GM19099 (cell line): ENCODE data around the gene DUSP15.

Experiments used
- POLR2A ChIP-seq: IDR thresholded peaks from 3 replicates; pipeline ENCODE4 v1.6.1; 2011; ENCODE audit warnings: low read depth; ENCODE audit not compliant: insufficient read length; ENCODE audit errors: extremely low read depth

The DUSP15 gene

DNA sequence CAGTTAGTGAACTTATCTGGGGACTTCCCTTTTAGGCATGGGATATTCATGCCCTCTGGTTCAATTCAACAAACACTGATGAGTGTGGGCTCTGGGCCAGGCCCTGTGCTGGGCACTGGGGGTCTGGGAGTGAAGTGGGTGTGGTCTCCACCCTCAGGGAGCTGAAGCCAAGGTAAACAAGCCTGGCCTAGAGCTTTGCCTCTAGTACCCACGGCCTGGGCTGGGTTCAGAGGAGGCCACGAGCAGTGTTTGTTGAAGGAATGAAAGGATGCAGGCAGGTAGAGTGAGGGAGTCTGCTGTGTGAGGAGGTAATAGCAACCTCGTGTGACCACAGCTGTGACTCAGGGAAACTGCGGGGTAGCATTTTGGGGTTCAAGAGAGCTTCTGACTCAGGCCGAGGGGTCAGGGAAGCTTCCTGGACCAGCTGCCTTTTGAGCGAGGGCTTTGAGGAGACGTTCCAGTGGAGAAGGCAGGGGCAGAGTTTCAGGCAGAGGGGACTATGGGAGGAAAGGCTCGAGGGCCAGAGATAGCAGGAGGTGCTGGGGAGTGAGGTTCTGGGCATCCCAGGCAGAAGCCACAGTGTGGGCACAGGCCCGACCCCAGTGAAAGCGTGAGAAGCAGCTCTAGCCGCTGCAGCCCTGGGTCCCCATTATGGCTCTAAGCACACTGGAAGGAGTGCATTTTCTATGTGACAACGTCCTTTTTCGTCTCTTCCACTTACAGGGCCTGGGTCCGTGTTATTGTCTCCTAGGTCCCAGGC lies 45.6 kb downstream of the DUSP15 start:
- TF ChIP-seq POLR2A, result no peak

DNA sequence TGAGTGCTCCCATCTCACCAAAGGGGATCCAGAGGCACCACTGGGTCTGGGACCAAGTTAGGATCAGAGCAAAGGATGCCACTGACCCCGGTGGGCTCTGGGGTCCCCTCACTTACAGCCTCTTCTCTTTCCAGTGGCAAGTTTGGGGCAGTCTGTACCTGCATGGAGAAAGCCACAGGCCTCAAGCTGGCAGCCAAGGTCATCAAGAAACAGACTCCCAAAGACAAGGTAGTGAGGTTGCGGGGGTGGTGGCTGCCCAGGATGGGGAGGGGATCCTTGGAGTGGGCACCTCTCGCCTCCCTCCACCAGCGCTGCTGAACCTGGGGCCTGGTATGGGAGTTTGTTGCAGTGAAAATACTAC lies 46.2 kb downstream of the DUSP15 start:
- TF ChIP-seq POLR2A, result no peak

DNA sequence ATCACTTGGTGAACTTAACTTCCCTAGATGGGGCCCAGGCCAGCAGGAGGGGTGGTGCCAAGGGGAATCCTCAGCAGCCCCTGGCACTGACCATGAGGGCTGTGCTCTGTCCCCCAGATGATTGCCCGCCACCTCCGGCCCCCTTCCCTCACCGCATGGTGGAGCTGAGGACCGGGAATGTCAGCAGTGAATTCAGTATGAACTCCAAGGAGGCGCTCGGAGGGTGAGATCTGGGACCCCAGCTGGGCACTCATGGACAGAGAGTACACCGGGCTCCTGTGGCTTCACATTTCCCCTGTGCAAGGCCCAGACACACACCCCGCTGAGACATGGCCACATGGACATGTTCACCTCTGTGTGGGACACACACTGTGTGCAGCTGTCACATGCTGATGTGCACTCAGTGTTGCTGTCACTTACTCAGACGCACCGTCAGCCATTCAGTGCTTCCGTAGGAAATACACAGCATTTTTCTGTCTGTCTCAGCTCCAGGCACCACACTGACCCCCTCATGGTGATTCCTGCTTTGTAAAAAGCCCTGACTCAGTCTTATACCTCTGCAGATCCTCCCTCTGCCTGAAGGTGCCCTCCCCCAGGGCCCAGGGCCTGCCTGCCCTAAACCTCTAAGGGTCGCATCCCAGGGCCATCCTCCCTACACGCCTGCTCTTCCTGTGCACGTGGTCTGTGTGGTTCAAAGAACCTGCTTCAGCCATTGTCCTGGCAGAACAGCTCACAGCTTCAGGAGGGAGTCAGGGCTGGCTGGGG lies 46.8 kb downstream of the DUSP15 start:
- TF ChIP-seq POLR2A, result no peak

DNA sequence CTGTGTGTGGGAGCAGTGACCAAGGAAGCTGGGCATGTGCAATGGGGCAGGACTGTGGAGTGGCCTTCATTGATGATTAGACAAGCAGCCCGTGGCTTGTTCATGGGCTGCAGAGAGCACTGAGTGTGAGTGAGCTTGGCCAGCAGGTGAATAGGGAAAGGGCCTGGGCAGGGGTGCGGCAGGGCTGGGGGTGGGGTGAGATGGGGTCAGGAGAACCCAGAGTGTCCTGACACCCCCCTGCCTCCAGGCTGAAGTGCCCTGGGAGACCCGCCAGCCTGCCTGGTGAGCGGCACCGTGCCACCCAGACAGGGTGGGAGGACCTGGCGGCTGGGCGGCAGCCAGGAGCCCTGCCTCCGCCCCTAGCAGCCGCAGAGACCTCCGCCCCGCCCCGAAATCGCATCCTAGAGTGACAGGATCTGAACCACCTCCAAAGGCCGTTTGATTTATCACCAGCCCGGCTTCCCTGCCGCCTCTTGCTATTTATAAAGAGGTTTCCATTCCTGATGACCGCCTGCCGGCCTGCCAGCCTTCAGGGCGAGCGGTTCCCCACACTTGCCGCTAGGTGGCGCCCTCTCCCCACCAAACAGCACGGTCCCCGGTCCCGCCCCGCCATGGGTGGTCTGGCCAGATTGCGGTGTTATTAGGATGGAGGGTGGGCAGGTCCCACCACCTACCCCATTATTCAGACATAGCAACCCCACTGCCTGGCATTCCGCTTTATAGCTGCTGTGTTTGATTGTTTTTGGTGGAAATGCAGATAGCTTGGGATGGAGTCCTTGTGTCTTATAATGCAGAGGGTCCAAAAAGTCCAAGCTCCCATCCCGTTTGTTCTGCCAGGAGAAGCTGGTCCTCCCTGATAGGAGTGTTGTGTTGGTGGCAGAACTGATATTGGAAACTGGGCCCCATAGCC lies 47.7 kb downstream of the DUSP15 start:
- TF ChIP-seq POLR2A, result no peak

DNA sequence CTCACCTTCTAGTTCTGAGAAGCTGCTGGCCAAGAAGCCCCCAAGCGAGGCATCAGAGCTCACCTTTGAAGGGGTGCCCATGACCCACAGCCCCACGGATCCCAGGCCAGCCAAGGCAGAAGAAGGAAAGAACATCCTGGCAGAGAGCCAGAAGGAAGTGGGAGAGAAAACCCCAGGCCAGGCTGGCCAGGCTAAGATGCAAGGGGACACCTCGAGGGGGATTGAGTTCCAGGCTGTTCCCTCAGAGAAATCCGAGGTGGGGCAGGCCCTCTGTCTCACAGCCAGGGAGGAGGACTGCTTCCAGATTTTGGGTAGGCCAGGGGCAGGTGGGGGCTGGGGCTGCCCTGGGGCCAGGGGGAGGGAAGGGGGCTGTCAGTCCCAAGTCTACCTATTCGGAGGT lies 48.9 kb downstream of the DUSP15 start:
- TF ChIP-seq POLR2A, result no peak

DNA sequence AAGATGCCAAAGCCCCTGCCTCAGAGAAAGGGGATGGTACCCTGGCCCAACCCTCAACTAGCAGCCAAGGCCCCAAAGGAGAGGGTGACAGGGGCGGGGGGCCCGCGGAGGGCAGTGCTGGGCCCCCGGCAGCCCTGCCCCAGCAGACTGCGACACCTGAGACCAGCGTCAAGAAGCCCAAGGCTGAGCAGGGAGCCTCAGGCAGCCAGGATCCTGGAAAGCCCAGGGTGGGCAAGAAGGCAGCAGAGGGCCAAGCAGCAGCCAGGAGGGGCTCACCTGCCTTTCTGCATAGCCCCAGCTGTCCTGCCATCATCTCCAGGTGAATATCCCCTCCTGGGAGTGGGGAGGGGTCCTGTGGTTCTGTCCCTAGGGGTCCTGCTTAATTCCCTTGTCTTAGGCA lies 50.1 kb downstream of the DUSP15 start:
- no peak for TF ChIP-seq POLR2A

DNA sequence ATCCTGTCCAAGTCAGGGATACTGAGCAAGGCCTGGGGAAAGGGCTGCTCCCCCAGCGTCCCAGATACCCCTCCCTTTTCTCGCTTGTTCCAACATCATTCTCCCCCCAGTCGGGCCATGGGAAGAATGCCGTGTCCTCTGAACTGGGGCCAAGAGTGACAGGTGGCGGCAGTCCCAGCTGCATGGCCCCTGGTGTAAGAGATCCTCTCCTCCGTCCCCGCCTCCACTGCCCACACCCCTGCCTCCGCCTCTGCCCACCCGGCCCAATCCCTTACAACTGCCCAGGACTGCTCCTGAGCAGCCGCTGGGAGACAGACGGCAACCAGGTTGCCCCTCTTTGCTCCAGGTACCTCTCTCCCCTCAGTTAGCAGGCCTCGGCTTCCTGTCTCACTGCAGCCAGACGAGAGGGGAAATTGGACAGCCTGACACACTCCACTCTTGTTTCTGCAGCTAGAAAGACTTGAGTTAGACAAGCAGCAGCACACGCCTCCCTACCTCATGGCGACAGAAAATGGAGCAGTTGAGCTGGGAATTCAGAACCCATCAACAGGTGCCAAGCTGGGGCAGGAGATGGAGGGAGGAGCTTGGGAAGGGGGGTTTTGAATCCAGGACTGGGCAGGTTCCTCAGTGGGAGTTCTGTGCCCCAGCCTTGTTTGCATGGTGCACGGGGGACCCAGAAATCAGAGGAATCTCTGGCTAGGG lies 51.1 kb downstream of the DUSP15 start, which contains the start of gene MYLK2:
Gene MYLK2 (plus strand): TSS at position 274 of the 702 bp plus-strand sequence. CDS start 225 bp downstream, at position 499.
- TF ChIP-seq POLR2A, result no peak

DNA sequence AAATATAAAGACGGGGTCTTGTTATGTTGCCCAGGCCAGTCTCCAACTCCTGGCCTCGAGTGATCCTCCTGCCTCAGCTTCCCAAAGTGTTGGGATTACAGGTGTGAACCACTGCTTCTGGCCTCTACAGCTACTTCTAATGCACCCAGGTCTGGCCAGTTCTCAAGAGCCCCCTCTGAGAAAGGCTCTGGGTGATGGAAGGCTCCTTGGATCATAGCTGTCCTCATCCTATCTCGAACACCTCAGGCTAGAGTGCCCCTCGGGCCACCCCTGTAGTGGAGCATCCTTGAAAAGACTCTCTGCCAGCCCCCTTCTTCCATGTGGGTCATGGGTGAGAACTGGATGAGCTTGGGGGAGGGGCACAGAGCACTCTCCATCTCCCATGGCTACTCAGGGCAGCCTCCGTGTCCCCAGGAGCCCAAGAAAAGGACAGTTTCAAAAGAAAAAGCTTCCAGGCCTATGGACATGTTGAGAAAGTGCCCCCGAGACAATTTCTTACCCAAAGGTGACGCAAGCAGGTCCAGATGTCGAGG lies 51.9 kb downstream of the DUSP15 start:
- TF ChIP-seq POLR2A, result no peak

DNA sequence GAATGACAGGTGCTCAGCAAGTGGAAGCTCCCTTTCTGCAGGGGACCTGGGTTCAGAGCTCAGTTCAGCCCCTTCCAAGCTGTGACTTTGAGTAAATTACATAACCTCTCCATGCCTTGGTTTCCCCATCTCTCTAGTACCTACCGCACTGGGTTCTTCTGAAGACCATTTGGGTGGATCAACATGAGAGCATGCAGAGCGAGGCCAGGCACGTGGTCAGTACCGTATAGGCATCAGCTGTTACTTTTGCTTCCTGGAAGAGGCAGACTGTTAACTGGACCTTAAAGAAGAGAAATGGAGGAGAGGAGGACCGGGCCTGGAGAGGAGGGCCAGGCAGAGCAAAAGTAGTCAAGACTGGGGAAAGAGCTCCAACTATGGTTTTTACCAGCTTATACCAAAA lies 52.9 kb downstream of the DUSP15 start:
- TF ChIP-seq POLR2A, result no peak

DNA sequence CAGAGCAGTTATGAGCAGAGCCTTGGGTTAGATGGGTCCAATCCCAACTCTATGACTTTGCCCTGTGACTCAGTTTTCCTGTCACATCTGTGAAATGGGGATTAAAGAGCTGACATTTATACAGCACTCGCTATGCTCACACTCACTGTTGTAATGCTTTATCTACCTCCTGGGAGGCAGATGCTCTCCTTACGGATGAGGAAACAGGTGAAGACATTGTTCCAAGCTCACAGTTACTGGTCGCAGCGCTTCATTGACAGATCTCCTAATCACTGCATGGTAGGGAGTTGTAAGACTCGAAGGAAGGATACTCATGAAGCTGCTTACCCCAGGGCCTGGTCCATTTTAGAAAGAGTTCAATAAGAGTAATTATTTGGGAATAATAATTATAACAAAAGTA lies 54.1 kb downstream of the DUSP15 start:
- no peak for TF ChIP-seq POLR2A

DNA sequence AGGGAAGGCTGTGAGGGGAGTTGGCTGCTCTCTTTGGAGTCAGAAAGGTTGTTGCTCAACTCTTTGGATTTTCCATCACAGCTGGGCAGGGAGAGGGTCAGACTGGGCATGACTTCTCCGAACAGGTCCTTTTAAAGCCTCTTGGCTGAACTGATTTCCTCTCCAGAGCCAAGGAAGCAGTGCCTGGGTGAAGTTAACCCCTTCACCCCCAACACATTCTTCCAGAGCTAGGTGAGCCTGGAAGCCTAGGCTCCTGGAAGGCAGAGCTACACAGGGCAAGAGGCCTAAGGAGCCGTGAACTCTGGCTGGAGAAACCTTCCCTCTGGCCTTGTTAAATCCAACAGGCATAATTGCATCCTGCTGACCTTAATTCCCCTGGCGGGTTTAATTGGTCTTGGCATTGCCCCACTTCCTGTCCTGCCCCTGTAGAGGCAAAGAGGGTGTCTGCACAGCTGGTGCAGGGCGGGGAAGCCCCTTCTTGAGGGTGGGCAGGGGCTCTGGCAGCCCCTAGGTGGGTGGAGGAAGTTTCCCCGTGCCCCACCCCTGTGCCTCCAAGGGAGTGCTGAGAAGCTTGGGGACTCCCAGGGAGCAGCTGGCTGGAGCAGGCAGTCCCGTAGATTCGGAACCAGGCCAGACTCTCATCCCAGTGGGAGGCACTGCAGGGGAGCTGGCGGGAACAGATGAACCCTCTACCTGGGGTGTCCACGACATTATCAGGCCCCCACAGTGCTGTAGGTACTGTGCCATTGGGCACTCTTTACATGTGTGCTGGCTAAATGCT lies 54.7 kb downstream of the DUSP15 start:
- no peak for TF ChIP-seq POLR2A

DNA sequence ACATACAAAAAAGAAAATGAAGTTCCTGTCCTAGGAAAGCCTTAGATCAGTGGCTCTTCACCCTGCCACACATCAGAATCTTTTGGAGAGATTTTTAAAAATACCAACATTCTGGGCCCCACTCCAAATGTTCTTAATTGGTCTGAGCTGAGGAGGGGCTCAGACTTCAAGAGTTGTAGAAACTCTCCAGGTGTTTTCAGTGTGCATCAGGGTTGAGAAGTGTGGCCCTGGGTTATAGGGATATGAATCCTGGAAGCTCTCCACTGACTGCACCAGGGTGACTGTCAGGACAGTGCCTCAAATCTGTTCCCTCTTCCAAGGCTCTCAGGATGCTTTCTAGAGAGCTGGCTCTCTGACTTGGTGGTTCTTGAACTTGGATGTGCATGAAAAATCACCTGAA lies 56.7 kb downstream of the DUSP15 start:
- no peak for TF ChIP-seq POLR2A

DNA sequence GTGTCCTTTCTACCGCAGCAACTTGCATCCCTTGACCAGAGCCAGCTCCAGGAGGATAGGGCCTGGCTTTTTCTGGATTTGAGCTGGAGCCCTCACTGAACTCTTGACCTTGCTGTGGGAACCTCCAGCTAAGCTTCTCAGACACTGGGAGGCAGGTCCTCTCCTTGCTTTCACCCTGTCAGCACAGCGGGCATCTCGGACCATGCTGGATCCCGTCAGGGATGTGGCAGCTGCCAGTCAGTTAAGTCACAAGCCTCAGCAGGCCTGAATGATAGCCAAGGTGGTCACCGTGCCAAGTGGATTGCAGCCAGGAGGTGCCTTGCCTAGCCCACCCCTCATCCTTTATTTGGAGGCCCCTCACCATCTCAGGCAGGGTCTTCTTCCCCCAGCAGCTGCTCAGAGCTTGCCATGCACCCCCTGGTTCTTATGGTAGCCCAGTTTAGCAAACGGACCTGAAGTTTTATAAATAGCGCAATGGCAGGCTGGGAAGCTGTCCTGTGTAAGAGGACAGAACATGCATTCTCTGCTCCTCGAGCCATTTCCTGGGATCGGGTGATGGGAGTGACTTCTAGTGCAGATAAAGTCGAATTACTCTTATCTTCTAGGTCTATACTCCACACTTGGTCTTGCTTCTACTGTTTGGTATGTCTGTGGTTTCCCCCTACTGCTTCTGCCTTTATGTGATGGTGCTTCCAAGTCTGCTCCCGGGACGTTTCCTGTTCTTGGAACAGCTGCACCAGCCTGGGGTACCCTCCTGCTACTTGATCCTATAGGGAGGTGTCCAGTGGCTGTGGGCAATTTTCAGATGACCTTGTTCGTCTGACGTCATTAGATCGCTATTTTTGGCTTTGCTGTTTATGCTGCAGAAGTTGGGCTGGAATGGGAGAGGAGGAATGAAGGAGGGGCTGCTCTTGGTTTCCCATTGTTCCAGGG lies 58.3 kb downstream of the DUSP15 start:
- no peak for TF ChIP-seq POLR2A
